Panc1 (cell line): ENCODE data around the gene CHTF8. TPM values are rescaled to one million over a fixed set of nuclear protein-coding genes. Genes with fewer than 3 reads are reported as not detected.
A peak's percentile ranks its signal among the peaks of the same experiment; 100 is the strongest.

Experiments used
- ATAC-seq: fragments of 200-7000 bp; cut with Tn5 transposase; 2 replicates; pipeline ENCODE4 v1.9.1; 2020; ENCODE audit warnings: mild to moderate bottlenecking, moderate library complexity
- BruUV-seq: library from RNA; stranded (reverse); fragments of 400-500 nt; replicated peaks from 2 replicates; lab custom pipeline; 2021; lab: Mats Ljungman, UMichigan
- CTCF ChIA-PET: fragments of 300-600 bp; sonication (Branson Sonifier 250); formaldehyde crosslinking; loops from one replicate; lab custom pipeline; 2022; ENCODE audit warnings: antibody characterized with exemption; lab: Charles Lee
- POLR2A ChIA-PET: fragments of 300-600 bp; sonication (Branson Sonifier 250); formaldehyde crosslinking; loops from one replicate; lab custom pipeline; 2022; ENCODE audit warnings: antibody characterized with exemption; lab: Charles Lee
- DNase-seq: peaks from one replicate; pipeline ENCODE4 v3.0.0-alpha.2; 2010; ENCODE audit warnings: low read depth, low spot score
- H3K27ac ChIP-seq: 2 replicates; pipeline ENCODE4 v1.5.1; 2011; ENCODE audit warnings: mild to moderate bottlenecking, low read length, inconsistent platforms
- H3K27me3 ChIP-seq: fragments of 200-500 bp; sonication (Bioruptor generic); 2 replicates; pipeline ENCODE4 v1.6.0; 2014; ENCODE audit warnings: low read length, inconsistent platforms; ENCODE audit not compliant: control insufficient read depth, insufficient read depth
- H3K36me3 ChIP-seq: fragments of 200-500 bp; sonication (Bioruptor generic); 2 replicates; pipeline ENCODE4 v1.5.1; 2014; ENCODE audit warnings: inconsistent platforms, mild to moderate bottlenecking, low read length, moderate library complexity; ENCODE audit not compliant: control insufficient read depth, insufficient read depth
- H3K4me1 ChIP-seq: 2 replicates; pipeline ENCODE4 v1.5.1; 2011; ENCODE audit warnings: inconsistent platforms, mild to moderate bottlenecking, low read length, moderate library complexity; ENCODE audit not compliant: control insufficient read depth, insufficient read depth
- H3K4me3 ChIP-seq, 2 experiments: 2 replicates each; pipeline ENCODE4 v1.5.1; 2011 to 2012; ENCODE audit warnings: low read depth in 2 of 2, low read length in 2 of 2, mild to moderate bottlenecking in 2 of 2, inconsistent platforms in 1 of 2, moderate library complexity in 1 of 2
- H3K9me3 ChIP-seq: fragments of 200-500 bp; sonication (Bioruptor generic); 2 replicates; pipeline ENCODE4 v1.5.1; 2014; ENCODE audit warnings: low read depth, mild to moderate bottlenecking, inconsistent platforms, low read length, moderate library complexity; ENCODE audit not compliant: control insufficient read depth, insufficient read depth
- CTCF ChIP-seq: fragments of 450-650 bp; IDR thresholded peaks from 2 replicates; pipeline ENCODE4 v1.5.1; 2017; ENCODE audit warnings: mild to moderate bottlenecking
- POLR2AphosphoS5 ChIP-seq: IDR thresholded peaks from 2 replicates; pipeline ENCODE4 v1.6.1; 2012; ENCODE audit warnings: mild to moderate bottlenecking, low read depth, low read length, moderate library complexity
- REST ChIP-seq, 2 experiments: IDR thresholded peaks; 2 replicates each; pipeline ENCODE4 v1.6.1; 2011 to 2012; ENCODE audit warnings: low read depth in 2 of 2, control low read depth in 1 of 2, low read length in 1 of 2, mild to moderate bottlenecking in 1 of 2, moderate library complexity in 1 of 2; ENCODE audit not compliant: insufficient read depth in 1 of 2
- SIN3A ChIP-seq: IDR thresholded peaks from 2 replicates; pipeline ENCODE4 v1.6.1; 2012; ENCODE audit warnings: low read depth, mild to moderate bottlenecking, low read length, moderate library complexity, borderline replicate concordance; ENCODE audit not compliant: insufficient read depth
- TCF7L2 ChIP-seq: IDR thresholded peaks from 2 replicates; pipeline ENCODE4 v1.6.1; 2011; ENCODE audit warnings: mild to moderate bottlenecking, low read depth, low read length, inconsistent platforms
- in situ Hi-C: cut with HindIII; loops from 2 replicates; pipeline ENCODE4 v1.10.0; 2016; ENCODE audit warnings: low sequenced_read_pairs, low pct_unique_long_range_greater_than_20kb
- intact Hi-C: fragments of 100-400 bp; cut with micrococcal nuclease; formaldehyde crosslinking; loops from one replicate; pipeline ENCODE4 v1.10.0; 2022; ENCODE audit not compliant: unreplicated experiment
- total RNA-seq: library from RNA; stranded (reverse); gene quantifications from one replicate; pipeline ENCODE4 v1.2.1, GENCODE V29; 2021; ENCODE audit not compliant: unreplicated experiment

CHTF8 gene
- total RNA-seq, 1 experiment from 2014 or later: 116 TPM

GRCh38 chr16:69108064-69108904, 24.1 kb downstream of the CHTF8 start:
- ATAC-seq: no peak
- peaks cover 19% of the 10 kb centered on the region for H3K4me1 ChIP-seq
- H3K9me3 ChIP-seq: no peaks in the 10 kb centered on the region
- no peak overlapping the region for H3K27ac ChIP-seq
- no peak for DNase-seq
- intact Hi-C loops: loop anchor here (5.0 kb wide), 1 partner anchor 206 kb away; no protein-coding TSS in a partner anchor
- POLR2A ChIA-PET: no interaction called here
- CTCF ChIA-PET: no interaction called here
- no peak for TF ChIP-seq REST (IDR thresholded peaks at IDR 0.05; ENCODE audit: insufficient read depth in 1 of 2, low read depth in 2 of 2, low read length in 1 of 2)
- no peak for TF ChIP-seq SIN3A
- no peak for TF ChIP-seq CTCF
- TF ChIP-seq TCF7L2: no peak
- TF ChIP-seq POLR2AphosphoS5: no peak
- in situ Hi-C loops: no loop called here
- peak overlapping the region; percentile 58 to 64; a peak in 3 of 4 replicates for H3K4me3 ChIP-seq
- BruUV-seq: no TSS peak
- H3K27me3 ChIP-seq: no peaks in the 10 kb centered on the region
- no peaks in the 10 kb centered on the region for H3K36me3 ChIP-seq

- ChIA-PET POLR2A (no interaction called here), CTCF (no interaction called here)
- Histone ChIP-seq H3K4me3 (peak overlapping the region; percentile 58 to 64), H3K4me1 (peaks cover 17% of the 10 kb centered on the region), H3K9me3 (no peaks in the 10 kb centered on the region), H3K27ac (no peak overlapping the region), H3K27me3 (no peaks in the 10 kb centered on the region), H3K36me3 (no peaks in the 10 kb centered on the region)
- in situ Hi-C loops: no loop called here
- intact Hi-C loops: loop anchor here (5.0 kb wide), 1 partner anchor 205 kb away; no protein-coding TSS in a partner anchor
- TF ChIP-seq CTCF (peak; percentile 13; the same call in 1 of the 2 replicates), TCF7L2 (no peak), SIN3A (no peak)
- DNase-seq (no peak), ATAC-seq (peak; percentile 16)
- BruUV-seq: no TSS peak
These were observed 24.9 kb downstream of the CHTF8 start for GRCh38 chr16:69107316-69107962.
